Measurements from ENCODE around the gene EPHB1.

EPHB1 gene

GRCh38 chr3:134790065-134790464, 5.0 kb upstream of the EPHB1 start:
- no peak for TF ChIP-seq CTCF (IDR thresholded peaks at IDR 0.05; ENCODE audit: low read depth, low read length, missing control alignments)
- H3K4me3 ChIP-seq (ENCODE audit: low read depth, low read length): no peak overlapping the region
- in situ Hi-C loops (cut with HindIII; ENCODE audit: low pct_ligation_motif_present, low sequenced_read_pairs): no loop called here
- no peak for DNase-seq
- H3K27me3 ChIP-seq (replicated peaks): no peaks in the 10 kb centered on the region
- H3K36me3 ChIP-seq (replicated peaks): no peaks in the 10 kb centered on the region
- no peak overlapping the region for H3K27ac ChIP-seq

GRCh38 chr3:134791992-134792391, 3.1 kb upstream of the EPHB1 start:
- peaks cover 14% of the 10 kb centered on the region for H3K27me3 ChIP-seq (replicated peaks)
- no peak overlapping the region for H3K4me3 ChIP-seq (ENCODE audit: low read depth, low read length)
- no peak for TF ChIP-seq CTCF (IDR thresholded peaks at IDR 0.05; ENCODE audit: low read depth, low read length, missing control alignments)
- in situ Hi-C loops (cut with HindIII; ENCODE audit: low pct_ligation_motif_present, low sequenced_read_pairs): no loop called here
- no peak for DNase-seq
- no peaks in the 10 kb centered on the region for H3K36me3 ChIP-seq (replicated peaks)
- H3K27ac ChIP-seq: no peak overlapping the region

- DNase-seq: no peak
- peaks cover 21% of the 10 kb centered on the region for H3K27me3 ChIP-seq (replicated peaks)
- in situ Hi-C loops (cut with HindIII; ENCODE audit: low pct_ligation_motif_present, low sequenced_read_pairs): no loop called here
- no peak overlapping the region for H3K4me3 ChIP-seq (ENCODE audit: low read depth, low read length)
- TF ChIP-seq CTCF (IDR thresholded peaks at IDR 0.05; ENCODE audit: low read depth, low read length, missing control alignments): no peak
- no peak overlapping the region for H3K27ac ChIP-seq
- H3K36me3 ChIP-seq (replicated peaks): no peaks in the 10 kb centered on the region
These were observed 2.4 kb upstream of the EPHB1 start for GRCh38 chr3:134792700-134793099.

GRCh38 chr3:134793562-134793961, 1.5 kb upstream of the EPHB1 start:
- no peak for TF ChIP-seq CTCF (IDR thresholded peaks at IDR 0.05; ENCODE audit: low read depth, low read length, missing control alignments)
- H3K27me3 ChIP-seq (replicated peaks): peaks cover 26% of the 10 kb centered on the region
- H3K36me3 ChIP-seq (replicated peaks): no peaks in the 10 kb centered on the region
- H3K4me3 ChIP-seq (ENCODE audit: low read depth, low read length): no peak overlapping the region
- in situ Hi-C loops (cut with HindIII; ENCODE audit: low pct_ligation_motif_present, low sequenced_read_pairs): no loop called here
- no peak for DNase-seq
- no peak overlapping the region for H3K27ac ChIP-seq

GRCh38 chr3:134794323-134794722, 737 bp upstream of the EPHB1 start:
- no peaks in the 10 kb centered on the region for H3K36me3 ChIP-seq (replicated peaks)
- in situ Hi-C loops (cut with HindIII; ENCODE audit: low pct_ligation_motif_present, low sequenced_read_pairs): no loop called here
- H3K27me3 ChIP-seq (replicated peaks): peaks cover 31% of the 10 kb centered on the region
- no peak for TF ChIP-seq CTCF (IDR thresholded peaks at IDR 0.05; ENCODE audit: low read depth, low read length, missing control alignments)
- no peak overlapping the region for H3K4me3 ChIP-seq (ENCODE audit: low read depth, low read length)
- no peak overlapping the region for H3K27ac ChIP-seq
- DNase-seq: no peak

- no peak for TF ChIP-seq CTCF (IDR thresholded peaks at IDR 0.05; ENCODE audit: low read depth, low read length, missing control alignments)
- no peak overlapping the region for H3K27ac ChIP-seq
- in situ Hi-C loops (cut with HindIII; ENCODE audit: low pct_ligation_motif_present, low sequenced_read_pairs): no loop called here
- peak; percentile 10 for DNase-seq
- H3K27me3 ChIP-seq (replicated peaks): peaks cover 31% of the 10 kb centered on the region
- H3K4me3 ChIP-seq (ENCODE audit: low read depth, low read length): peak overlapping the region; percentile 60
- H3K36me3 ChIP-seq (replicated peaks): no peaks in the 10 kb centered on the region
These were observed 753 bp downstream of the EPHB1 start for GRCh38 chr3:134795746-134796280.

All from brain microvascular endothelial cell (primary cell).